Pancreas (tissue), 10 donors: Measurements from ENCODE around the gene RTN4. TPM values are rescaled to one million over a fixed set of nuclear protein-coding genes. Genes with fewer than 3 reads are reported as not detected.

Experiments used
- ATAC-seq, 4 donors: fragments of 200-7000 bp; cut with Tn5 transposase; one replicate each; pipeline versions ENCODE4 v1.8.0 to v1.9.1; 2020; ENCODE audit warnings: mild to moderate bottlenecking in 4 of 4, moderate library complexity in 4 of 4
- DNase-seq, 6 donors: peaks; one replicate each; pipeline ENCODE4 v3.0.0-alpha.2; 2020
- FAIRE-seq: peaks from 2 replicates; lab custom pipeline; 2012; peaks lifted over from hg19 to GRCh38; lab: Jason Lieb, UNC
- H3K27ac ChIP-seq, 4 donors: fragments of 200-600 bp; sonication (generic); 1 replicate in 3 of 4; 2 replicates in 1 of 4; pipeline versions ENCODE4 v1.5.0 to v1.8.0; 2020
- H3K27me3 ChIP-seq, 4 donors: fragments of 200-600 bp; one replicate each; pipeline ENCODE4 v1.8.0; 2021
- H3K36me3 ChIP-seq, 3 donors: fragments of 200-600 bp; sonication (generic) in 1 of 3; one replicate each; pipeline versions ENCODE4 v1.5.0 to v1.8.0; 2020 to 2021
- H3K4me1 ChIP-seq, 3 donors: fragments of 200-600 bp; one replicate each; pipeline ENCODE4 v1.8.0; 2021
- H3K4me3 ChIP-seq, 4 donors: fragments of 200-600 bp; sonication (generic) in 2 of 4; one replicate each; pipeline versions ENCODE4 v1.5.0 to v1.8.0; 2020 to 2021
- H3K9me3 ChIP-seq, 4 donors: fragments of 200-600 bp; one replicate each; pipeline ENCODE4 v1.8.0; 2021
- CTCF ChIP-seq, 4 donors: fragments of 200-600 bp; sonication (generic) in 3 of 4; IDR thresholded peaks; one replicate each; pipeline versions ENCODE4 v1.5.0 to v1.8.0; 2021; ENCODE audit warnings: antibody characterized with exemption in 4 of 4
- WGBS, 2 donors: extraction: QIAGEN DNeasy Blood & Tissue Kit; methylation state at CpG; one replicate each; pipeline ENCODE4 v1.1.7; 2013; 5-methylcytosine and 5-hydroxymethylcytosine counted together
- intact Hi-C, 3 donors: fragments of 100-400 bp; cut with DNase I; formaldehyde crosslinking; loops; one replicate each; pipeline versions ENCODE4 v1.11.1 to v1.14.2; 2022
- polyA plus RNA-seq, 2 donors: library from polyadenylated mRNA; stranded (reverse); fragments of 200-250 nt; gene quantifications; one replicate each; pipeline ENCODE4 v1.2.3, GENCODE V29; 2013
- total RNA-seq, 6 donors: library from RNA; stranded (reverse); fragmentation: NEBNext Ultra II Directional in 4 of 6; extraction: Animal tissue kit (Norgen Biotek cat#: 25700) in 4 of 6; gene quantifications; one replicate each; pipeline versions ENCODE4 v1.2.1 to v1.2.4, GENCODE V29; 2021 to 2023
- donor health status: healthy with polysubstance abuse.
- donor health status: DM: no; HTN: no; CAD: no; lungs with moderate emphysema.
- donor health status: DM: no; HTN: no; CAD: no.
- donor health status: control.
- donor health status: control.
- donor health status: Bipolar disorder and iron deficiency.
- donor health status: DM: yes; HTN: yes; CAD: no.
- donor health status: DM: no; HTN: no; CAD: no.
- donor health status: DM: no; HTN: no; CAD: no.
- donor health status: DM: yes; HTN: yes; CAD: no.

RTN4 gene
- total and polyA plus RNA-seq, 8 donors: 38.3 to 105 (median 77.3) TPM

- no peaks in the 10 kb centered on the region for H3K4me1 ChIP-seq
- FAIRE-seq (no peak), ATAC-seq (no peak), DNase-seq (no peak)
- no peak for TF ChIP-seq CTCF (IDR thresholded peaks at IDR 0.05)
- WGBS, 2 donors: 76 to 83% methylated on average over 8 of the region's 8 CpGs
- intact Hi-C loops: no loop called here
- no peak overlapping the region for H3K4me3 ChIP-seq
- H3K27me3 ChIP-seq: no peaks in the 10 kb centered on the region
- H3K9me3 ChIP-seq: no peaks in the 10 kb centered on the region
- H3K27ac ChIP-seq: no peak overlapping the region
- H3K36me3 ChIP-seq: no peaks in the 10 kb centered on the region
Measured at GRCh38 chr2:54954158-54954557, 96.1 kb downstream of the RTN4 start.

- DNase-seq (no peak), ATAC-seq (no peak), FAIRE-seq (no peak)
- intact Hi-C loops: no loop called here
- WGBS, 2 donors: 74% methylated on average over 9 of the region's 9 CpGs
- Histone ChIP-seq H3K36me3 (no peaks in the 10 kb centered on the region), H3K27ac (no peak overlapping the region), H3K4me3 (no peak overlapping the region), H3K4me1 (no peaks in the 10 kb centered on the region), H3K9me3 (no peaks in the 10 kb centered on the region), H3K27me3 (no peaks in the 10 kb centered on the region)
- no peak for TF ChIP-seq CTCF (IDR thresholded peaks at IDR 0.05)
Measured at GRCh38 chr2:54952978-54953456, 97.2 kb downstream of the RTN4 start.

GRCh38 chr2:54952425-54952824, 97.8 kb downstream of the RTN4 start:
- FAIRE-seq (no peak), ATAC-seq (no peak), DNase-seq (no peak)
- Histone ChIP-seq H3K36me3 (no peaks in the 10 kb centered on the region), H3K4me1 (no peaks in the 10 kb centered on the region), H3K9me3 (no peaks in the 10 kb centered on the region), H3K27ac (no peak overlapping the region), H3K27me3 (no peaks in the 10 kb centered on the region), H3K4me3 (no peak overlapping the region)
- intact Hi-C loops: no loop called here
- WGBS, 2 donors: 68 to 78% methylated on average over 5 of the region's 5 CpGs
- TF ChIP-seq CTCF (IDR thresholded peaks at IDR 0.05): no peak

- no peak for ATAC-seq
- no peak for TF ChIP-seq CTCF (IDR thresholded peaks at IDR 0.05)
- no peak overlapping the region for H3K4me3 ChIP-seq
- intact Hi-C loops: no loop called here
- no peaks in the 10 kb centered on the region for H3K4me1 ChIP-seq
- no peak for FAIRE-seq
- 92 to 94% methylated on average over 3 of the region's 3 CpGs for WGBS, 2 donors
- H3K27ac ChIP-seq: no peak overlapping the region
- H3K36me3 ChIP-seq: no peaks in the 10 kb centered on the region
- no peak for DNase-seq
- no peaks in the 10 kb centered on the region for H3K9me3 ChIP-seq
- no peaks in the 10 kb centered on the region for H3K27me3 ChIP-seq
Measured at GRCh38 chr2:54950811-54951210, 99.4 kb downstream of the RTN4 start.

GRCh38 chr2:54949431-54949830, 100.8 kb downstream of the RTN4 start:
- TF ChIP-seq CTCF (IDR thresholded peaks at IDR 0.05): no peak
- DNase-seq: no peak
- FAIRE-seq: no peak
- Histone ChIP-seq H3K27me3 (no peaks in the 10 kb centered on the region), H3K27ac (no peak overlapping the region), H3K9me3 (no peaks in the 10 kb centered on the region), H3K4me1 (no peaks in the 10 kb centered on the region), H3K36me3 (no peaks in the 10 kb centered on the region), H3K4me3 (no peak overlapping the region)
- ATAC-seq: no peak
- intact Hi-C loops: no loop called here
- 91 to 97% methylated on average over 6 of the region's 6 CpGs for WGBS, 2 donors
